GM19238 (cell line): ENCODE measurements around the gene PDLIM5.
"Not testable (repeated sequence)": the region's sequence is repeated elsewhere in the genome, so short reads cannot be mapped to it uniquely, and the experiment has no call there.

ENCODE experiments used
- DNase-seq: peaks from one replicate; pipeline ENCODE4 v3.0.0; 2011; ENCODE audit warnings: low spot score; ENCODE audit not compliant: insufficient read length

Gene PDLIM5

GRCh38 chr4:94462572-94462971 is 10.8 kb downstream of the PDLIM5 start:
- DNase-seq = no peak

- DNase-seq = no peak
Measured at GRCh38 chr4:94463771-94464170, 12.0 kb downstream of the PDLIM5 start.

- DNase-seq = no peak
Measured at GRCh38 chr4:94466371-94466770, 14.6 kb downstream of the PDLIM5 start.

- no peak for DNase-seq
Measured at GRCh38 chr4:94466923-94467322, 15.2 kb downstream of the PDLIM5 start.

- DNase-seq = no peak
Measured at GRCh38 chr4:94468093-94468769, 16.5 kb downstream of the PDLIM5 start.

- DNase-seq = no peak
Measured at GRCh38 chr4:94469221-94469784, 17.6 kb downstream of the PDLIM5 start.

GRCh38 chr4:94470132-94470531 is 18.4 kb downstream of the PDLIM5 start:
- DNase-seq = no peak

- DNase-seq = not testable (repeated sequence)
Measured at GRCh38 chr4:94470782-94471181, 19.0 kb downstream of the PDLIM5 start.

- DNase-seq = no peak
Measured at GRCh38 chr4:94472056-94472826, 20.5 kb downstream of the PDLIM5 start.

- DNase-seq = no peak
Measured at GRCh38 chr4:94475050-94475449, 23.3 kb downstream of the PDLIM5 start.

- no peak for DNase-seq
Measured at GRCh38 chr4:94475794-94476193, 24.1 kb downstream of the PDLIM5 start.

GRCh38 chr4:94477227-94477626 is 25.5 kb downstream of the PDLIM5 start:
- DNase-seq = no peak

- DNase-seq = not testable (repeated sequence)
Measured at GRCh38 chr4:94478805-94479204, 27.1 kb downstream of the PDLIM5 start.

- no peak for DNase-seq
Measured at GRCh38 chr4:94479358-94480141, 27.8 kb downstream of the PDLIM5 start.

GRCh38 chr4:94480362-94480951 is 28.7 kb downstream of the PDLIM5 start:
- DNase-seq = no peak

GRCh38 chr4:94483895-94484294 is 32.2 kb downstream of the PDLIM5 start:
- DNase-seq = no peak

GRCh38 chr4:94484818-94485217 is 33.1 kb downstream of the PDLIM5 start:
- no peak for DNase-seq

GRCh38 chr4:94486372-94486801 is 34.6 kb downstream of the PDLIM5 start:
- no peak for DNase-seq

- no peak for DNase-seq
Measured at GRCh38 chr4:94488670-94489069, 36.9 kb downstream of the PDLIM5 start.

GRCh38 chr4:94489098-94489497 is 37.4 kb downstream of the PDLIM5 start:
- DNase-seq = no peak

GRCh38 chr4:94490437-94490836 is 38.7 kb downstream of the PDLIM5 start:
- DNase-seq = no peak
